Adrenal gland (tissue), 5 donors: ENCODE measurements around the gene BPIFB2.

Experiments
- POLR2A ChIP-seq, 2 donors: fragments of 450-650 bp; IDR thresholded peaks; one replicate each; pipeline ENCODE4 v1.6.1; 2017; ENCODE audit warnings: antibody characterized with exemption in 2 of 2, mild to moderate bottlenecking in 2 of 2, moderate library complexity in 1 of 2
- TF ChIP-seq, protein P1 (sequence below), 6 experiments: fragments of 450-650 bp in 4 of 6; fragments of 200-600 bp in 2 of 6; sonication (generic) in 1 of 6; IDR thresholded peaks; 1 replicate in 5 of 6; 2 replicates in 1 of 6; pipeline versions ENCODE4 v1.5.1 to v1.8.0; 2016 to 2021; ENCODE audit warnings: antibody characterized with exemption in 6 of 6, mild to moderate bottlenecking in 2 of 6, moderate library complexity in 1 of 6
- donor health status: DM: no; HTN: no; CAD: no.

- TF ChIP-seq, protein P1, sequence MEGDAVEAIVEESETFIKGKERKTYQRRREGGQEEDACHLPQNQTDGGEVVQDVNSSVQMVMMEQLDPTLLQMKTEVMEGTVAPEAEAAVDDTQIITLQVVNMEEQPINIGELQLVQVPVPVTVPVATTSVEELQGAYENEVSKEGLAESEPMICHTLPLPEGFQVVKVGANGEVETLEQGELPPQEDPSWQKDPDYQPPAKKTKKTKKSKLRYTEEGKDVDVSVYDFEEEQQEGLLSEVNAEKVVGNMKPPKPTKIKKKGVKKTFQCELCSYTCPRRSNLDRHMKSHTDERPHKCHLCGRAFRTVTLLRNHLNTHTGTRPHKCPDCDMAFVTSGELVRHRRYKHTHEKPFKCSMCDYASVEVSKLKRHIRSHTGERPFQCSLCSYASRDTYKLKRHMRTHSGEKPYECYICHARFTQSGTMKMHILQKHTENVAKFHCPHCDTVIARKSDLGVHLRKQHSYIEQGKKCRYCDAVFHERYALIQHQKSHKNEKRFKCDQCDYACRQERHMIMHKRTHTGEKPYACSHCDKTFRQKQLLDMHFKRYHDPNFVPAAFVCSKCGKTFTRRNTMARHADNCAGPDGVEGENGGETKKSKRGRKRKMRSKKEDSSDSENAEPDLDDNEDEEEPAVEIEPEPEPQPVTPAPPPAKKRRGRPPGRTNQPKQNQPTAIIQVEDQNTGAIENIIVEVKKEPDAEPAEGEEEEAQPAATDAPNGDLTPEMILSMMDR (IDR thresholded peaks at IDR 0.05), result no peak
- no peak for TF ChIP-seq POLR2A (IDR thresholded peaks at IDR 0.05)
These were observed 27.2 kb upstream of the BPIFB2 start for GRCh38 chr20:32980131-32980941.
